Ascending aorta (tissue), 2 donors: ENCODE measurements around the gene DLX3. TPM values are rescaled to one million over a fixed set of nuclear protein-coding genes. Genes with fewer than 3 reads are reported as not detected.
A peak's percentile ranks its signal among the peaks of the same experiment; 100 is the strongest.

ENCODE experiments used
- DNase-seq, 2 donors: peaks; one replicate each; pipeline ENCODE4 v3.0.0-alpha.2; 2019; ENCODE audit warnings: low spot score in 2 of 2
- H3K27ac ChIP-seq, 2 donors: fragments of 200-600 bp; sonication (generic); one replicate each; pipeline ENCODE4 v1.5.1; 2016 to 2017; ENCODE audit warnings: mild to moderate bottlenecking in 1 of 2
- H3K27me3 ChIP-seq: fragments of 200-600 bp; sonication (generic); one replicate; pipeline ENCODE4 v1.5.1; 2017
- H3K36me3 ChIP-seq, 2 donors: fragments of 200-600 bp; sonication (generic); one replicate each; pipeline ENCODE4 v1.5.1; 2016
- H3K4me1 ChIP-seq, 2 donors: fragments of 200-600 bp; sonication (generic); one replicate each; pipeline ENCODE4 v1.5.1; 2016 to 2017; ENCODE audit warnings: mild to moderate bottlenecking in 1 of 2
- H3K4me3 ChIP-seq, 2 donors: fragments of 200-600 bp; sonication (generic); one replicate each; pipeline ENCODE4 v1.5.1; 2016 to 2017; ENCODE audit warnings: mild to moderate bottlenecking in 1 of 2
- H3K9me3 ChIP-seq, 2 donors: fragments of 200-600 bp; sonication (generic); one replicate each; pipeline ENCODE4 v1.5.1; 2016
- CTCF ChIP-seq, 3 experiments: fragments of 200-600 bp in 2 of 3; fragments of 450-650 bp in 1 of 3; sonication (generic) in 2 of 3; IDR thresholded peaks; one replicate each; pipeline ENCODE4 v1.5.1; 2016 to 2019; ENCODE audit warnings: antibody characterized with exemption in 3 of 3, mild to moderate bottlenecking in 1 of 3, moderate library complexity in 1 of 3
- intact Hi-C: fragments of 100-400 bp; cut with DNase I; formaldehyde crosslinking; loops from one replicate; pipeline ENCODE4 v1.15.1; 2023
- total RNA-seq: library from RNA; depleted of rRNA; stranded (reverse); fragments of >200 nt; gene quantifications from one replicate; pipeline ENCODE4 v1.1.0, GENCODE V29; 2016

DLX3 gene
- total RNA-seq, 1 donor from 2014 or later = 1.6 TPM

GRCh38 chr17:50037321-50038107, 42.5 kb upstream of the DLX3 start:
- TF ChIP-seq CTCF (IDR thresholded peaks at IDR 0.05) = no peak
- H3K9me3 ChIP-seq = no peaks in the 10 kb centered on the region
- H3K4me3 ChIP-seq = no peak overlapping the region
- intact Hi-C loops = no loop called here
- H3K4me1 ChIP-seq = peaks cover 5 to 32% of the 10 kb centered on the region in 2 donors
- H3K36me3 ChIP-seq = no peaks in the 10 kb centered on the region
- H3K27me3 ChIP-seq = no peaks in the 10 kb centered on the region
- H3K27ac ChIP-seq = peak overlapping the region; percentile 73 to 87
- peak; percentile 39 to 87 for DNase-seq

- H3K27ac ChIP-seq = peak overlapping the region; percentile 73 to 87
- intact Hi-C loops = no loop called here
- H3K27me3 ChIP-seq = no peaks in the 10 kb centered on the region
- no peaks in the 10 kb centered on the region for H3K9me3 ChIP-seq
- peaks cover 5 to 38% of the 10 kb centered on the region in 2 donors for H3K4me1 ChIP-seq
- no peak for TF ChIP-seq CTCF (IDR thresholded peaks at IDR 0.05)
- H3K36me3 ChIP-seq = no peaks in the 10 kb centered on the region
- no peak overlapping the region for H3K4me3 ChIP-seq
- peak in 1 of 2 donors; percentile 50 for DNase-seq
Observed at GRCh38 chr17:50036455-50037261, 41.6 kb upstream of the DLX3 start.

- peak in 1 of 2 donors; percentile 37 for DNase-seq
- TF ChIP-seq CTCF (IDR thresholded peaks at IDR 0.05) = no peak
- Histone ChIP-seq H3K4me3 (no peak overlapping the region), H3K27ac (peak overlapping the region; percentile 34 to 73), H3K4me1 (peaks cover 5 to 43% of the 10 kb centered on the region in 2 donors), H3K36me3 (no peaks in the 10 kb centered on the region), H3K27me3 (no peaks in the 10 kb centered on the region), H3K9me3 (no peaks in the 10 kb centered on the region)
- intact Hi-C loops = no loop called here
Observed at GRCh38 chr17:50035945-50036344, 40.9 kb upstream of the DLX3 start.

GRCh38 chr17:50035421-50035879, 40.4 kb upstream of the DLX3 start:
- Histone ChIP-seq H3K4me1 (peaks cover 5 to 45% of the 10 kb centered on the region in 2 donors), H3K36me3 (no peaks in the 10 kb centered on the region), H3K27ac (peak overlapping the region; percentile 62 to 73), H3K27me3 (no peaks in the 10 kb centered on the region), H3K4me3 (no peak overlapping the region), H3K9me3 (no peaks in the 10 kb centered on the region)
- peak in 1 of 2 donors; percentile 60 for DNase-seq
- intact Hi-C loops = no loop called here
- TF ChIP-seq CTCF (IDR thresholded peaks at IDR 0.05) = no peak

GRCh38 chr17:50034498-50035364, 39.7 kb upstream of the DLX3 start:
- peaks cover 5 to 45% of the 10 kb centered on the region in 2 donors for H3K4me1 ChIP-seq
- H3K27ac ChIP-seq = peak overlapping the region; percentile 62 to 73
- peak in 1 of 2 donors; percentile 60 for DNase-seq
- no peaks in the 10 kb centered on the region for H3K9me3 ChIP-seq
- TF ChIP-seq CTCF (IDR thresholded peaks at IDR 0.05) = no peak
- H3K27me3 ChIP-seq = no peaks in the 10 kb centered on the region
- H3K36me3 ChIP-seq = no peaks in the 10 kb centered on the region
- intact Hi-C loops = no loop called here
- H3K4me3 ChIP-seq = no peak overlapping the region
